Hepatocyte (in vitro differentiated cells): ENCODE data around the gene RMDN2. TPM values are rescaled to one million over a fixed set of nuclear protein-coding genes. Genes with fewer than 3 reads are reported as not detected.
"Not testable (repeated sequence)": the region's sequence is repeated elsewhere in the genome, so short reads cannot be mapped to it uniquely, and the experiment has no call there.

Experiments used
- DNase-seq: peaks from one replicate; pipeline ENCODE4 v3.0.0-alpha.2; 2016; ENCODE audit warnings: low spot score
- H2AFZ ChIP-seq: fragments of 200-600 bp; sonication (generic); 2 replicates; pipeline ENCODE4 v1.6.0; 2016; ENCODE audit warnings: antibody characterized with exemption, mild to moderate bottlenecking
- H3K27ac ChIP-seq: fragments of 200-600 bp; sonication (generic); 2 replicates; pipeline ENCODE4 v1.5.1; 2016; ENCODE audit warnings: mild to moderate bottlenecking
- H3K27me3 ChIP-seq: fragments of 200-600 bp; sonication (generic); 2 replicates; pipeline ENCODE4 v1.6.1; 2016
- H3K36me3 ChIP-seq: fragments of 200-600 bp; sonication (generic); replicated peaks from 2 replicates; pipeline ENCODE4 v1.5.1; 2016; ENCODE audit warnings: low read depth; ENCODE audit not compliant: insufficient read depth
- H3K4me1 ChIP-seq: fragments of 200-600 bp; sonication (generic); 2 replicates; pipeline ENCODE4 v1.5.1; 2016; ENCODE audit warnings: mild to moderate bottlenecking, moderate library complexity; ENCODE audit not compliant: insufficient read depth
- H3K4me2 ChIP-seq: fragments of 200-600 bp; sonication (generic); 2 replicates; pipeline ENCODE4 v1.6.0; 2016
- H3K4me3 ChIP-seq: fragments of 200-600 bp; sonication (generic); 2 replicates; pipeline ENCODE4 v1.5.1; 2016; ENCODE audit warnings: mild to moderate bottlenecking
- H3K79me2 ChIP-seq: fragments of 200-600 bp; sonication (generic); 2 replicates; pipeline ENCODE4 v1.6.0; 2017; ENCODE audit warnings: mild to moderate bottlenecking
- H3K9me2 ChIP-seq: fragments of 200-600 bp; sonication (generic); replicated peaks from 2 replicates; pipeline ENCODE4 v1.6.0; 2017; ENCODE audit warnings: mild to moderate bottlenecking; ENCODE audit not compliant: insufficient read depth
- H3K9me3 ChIP-seq: fragments of 200-600 bp; sonication (generic); 2 replicates; pipeline ENCODE4 v1.5.1; 2016; ENCODE audit warnings: low read depth, mild to moderate bottlenecking
- H4K20me1 ChIP-seq: fragments of 200-600 bp; sonication (generic); 2 replicates; pipeline ENCODE4 v1.6.0; 2016; ENCODE audit warnings: mild to moderate bottlenecking; ENCODE audit not compliant: insufficient read depth, poor library complexity, severe bottlenecking
- CTCF ChIP-seq: fragments of 200-600 bp; sonication (generic); IDR thresholded peaks from 2 replicates; pipeline ENCODE4 v1.5.1; 2016; ENCODE audit warnings: antibody characterized with exemption, mild to moderate bottlenecking; ENCODE audit not compliant: poor library complexity
- EZH2 ChIP-seq: fragments of 200-600 bp; sonication (generic); IDR thresholded peaks from 2 replicates; pipeline ENCODE4 v1.6.1; 2016; ENCODE audit warnings: antibody characterized with exemption, mild to moderate bottlenecking, borderline replicate concordance
- EZH2phosphoT487 ChIP-seq: fragments of 200-600 bp; sonication (generic); IDR thresholded peaks from one replicate; pipeline ENCODE4 v1.6.1; 2018; ENCODE audit warnings: antibody characterized with exemption, mild to moderate bottlenecking, low read depth, moderate library complexity; ENCODE audit not compliant: unreplicated experiment, severe bottlenecking
- WGBS: methylation state at CpG from one replicate; pipeline ENCODE4 v1.1.6; 2016; ENCODE audit warnings: low lambda C conversion rate; ENCODE audit errors: missing lambda C conversion rate; 5-methylcytosine and 5-hydroxymethylcytosine counted together
- polyA plus RNA-seq: library from polyadenylated mRNA; unstranded; fragments of >200 nt; fragmentation: Nextera tagmentation; extraction: Ambion mirVana; gene quantifications from 2 replicates; pipeline ENCODE4 v1.2.1, GENCODE V29; 2016
- total RNA-seq: library from RNA; depleted of rRNA; stranded (reverse); fragments of >200 nt; gene quantifications from 2 replicates; pipeline ENCODE4 v1.2.3, GENCODE V29; 2014

The RMDN2 gene
- total and polyA plus RNA-seq, 2 experiments from 2014 or later = 9.3 to 14.6 TPM

- Histone ChIP-seq H3K79me2 (peaks cover 26% of the 10 kb centered on the region), H3K4me3 (no peak overlapping the region), H3K27ac (no peak overlapping the region), H2AFZ (no peak overlapping the region), H3K27me3 (no peaks in the 10 kb centered on the region), H3K9me2 (no peaks in the 10 kb centered on the region), H3K36me3 (no peaks in the 10 kb centered on the region), H4K20me1 (no peaks in the 10 kb centered on the region), H3K9me3 (no peaks in the 10 kb centered on the region), H3K4me2 (no peak overlapping the region), H3K4me1 (no peaks in the 10 kb centered on the region)
- TF ChIP-seq CTCF (no peak), EZH2phosphoT487 (no peak), EZH2 (no peak)
- DNase-seq = no peak
- 91% methylated on average over 7 of the region's 7 CpGs for WGBS
These were observed 9.8 kb downstream of the RMDN2 start for GRCh38 chr2:37934591-37935513.

DNA sequence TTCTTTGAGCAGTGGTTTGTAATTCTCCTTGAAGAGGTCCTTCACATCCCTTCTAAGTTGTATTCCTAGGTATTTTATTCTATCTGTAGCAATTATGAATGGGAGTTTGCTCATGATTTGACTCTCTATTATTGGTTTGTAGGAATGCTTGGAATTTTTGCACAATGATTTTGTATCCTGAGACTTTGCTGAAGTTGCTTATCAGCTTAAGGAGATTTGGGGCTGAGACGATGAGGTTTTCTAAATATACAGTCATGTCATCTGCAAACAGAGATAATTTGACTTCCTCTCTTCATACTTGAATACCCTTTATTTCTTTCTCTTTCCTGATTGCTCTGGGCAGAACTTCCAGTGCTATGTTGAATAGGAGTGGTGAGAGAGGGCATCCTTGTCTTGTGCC is 12.5 kb downstream of the RMDN2 start:
- not testable (repeated sequence) for H3K4me1 ChIP-seq, H3K9me2 ChIP-seq, H3K9me3 ChIP-seq, H3K36me3 ChIP-seq, H3K27me3 ChIP-seq, H3K4me2 ChIP-seq, H4K20me1 ChIP-seq, H3K27ac ChIP-seq, H2AFZ ChIP-seq, H3K4me3 ChIP-seq, DNase-seq
- 27% methylated on average over 1 of the region's 1 CpG for WGBS
- H3K79me2 ChIP-seq = peaks cover 27% of the 10 kb centered on the region

- not testable (repeated sequence) for H3K27ac ChIP-seq, DNase-seq, H2AFZ ChIP-seq, H3K4me3 ChIP-seq, H3K9me2 ChIP-seq, H3K27me3 ChIP-seq, H4K20me1 ChIP-seq, H3K9me3 ChIP-seq, H3K4me2 ChIP-seq, H3K36me3 ChIP-seq, H3K4me1 ChIP-seq
- 96% methylated on average over 8 of the region's 8 CpGs for WGBS
- peaks cover 18% of the 10 kb centered on the region for H3K79me2 ChIP-seq
These were observed 16.2 kb downstream of the RMDN2 start for GRCh38 chr2:37941267-37941666.

DNA sequence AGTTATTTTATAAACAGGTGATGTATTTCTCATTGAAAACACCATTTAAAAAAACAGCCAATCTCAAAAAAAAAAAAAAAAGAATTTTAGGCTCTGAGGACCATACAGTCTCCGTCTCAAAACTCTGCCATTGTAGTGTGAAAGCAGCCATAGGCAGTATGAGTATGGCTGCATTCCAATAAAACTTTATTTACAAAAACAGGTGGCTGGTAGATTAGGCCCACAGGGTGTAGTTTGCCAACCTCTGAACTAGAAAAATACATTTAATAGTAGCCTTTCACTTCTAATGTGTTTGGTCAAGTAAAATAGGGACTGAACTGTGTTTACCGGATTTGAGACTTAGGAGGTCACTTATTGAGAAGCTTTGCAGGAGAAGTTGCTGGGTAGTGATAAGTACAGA is 19.2 kb downstream of the RMDN2 start:
- no peak for DNase-seq
- Histone ChIP-seq H2AFZ (no peak overlapping the region), H3K4me1 (no peaks in the 10 kb centered on the region), H3K9me2 (no peaks in the 10 kb centered on the region), H3K79me2 (peaks cover 9% of the 10 kb centered on the region), H3K27ac (no peak overlapping the region), H3K27me3 (no peaks in the 10 kb centered on the region), H3K4me2 (no peak overlapping the region), H3K9me3 (no peaks in the 10 kb centered on the region), H4K20me1 (no peaks in the 10 kb centered on the region), H3K36me3 (no peaks in the 10 kb centered on the region), H3K4me3 (no peak overlapping the region)
- TF ChIP-seq CTCF (no peak), EZH2phosphoT487 (no peak), EZH2 (no peak)
- WGBS = 95% methylated on average over 2 of the region's 2 CpGs
